GM21529 (cell line): Measurements from ENCODE around the gene TLCD4.

Source experiments
- ATAC-seq: cut with Tn5 transposase; IDR thresholded peaks from one replicate; pipeline ENCODE4 v1.9.1; 2021; ENCODE audit not compliant: unreplicated experiment

The TLCD4 gene

DNA sequence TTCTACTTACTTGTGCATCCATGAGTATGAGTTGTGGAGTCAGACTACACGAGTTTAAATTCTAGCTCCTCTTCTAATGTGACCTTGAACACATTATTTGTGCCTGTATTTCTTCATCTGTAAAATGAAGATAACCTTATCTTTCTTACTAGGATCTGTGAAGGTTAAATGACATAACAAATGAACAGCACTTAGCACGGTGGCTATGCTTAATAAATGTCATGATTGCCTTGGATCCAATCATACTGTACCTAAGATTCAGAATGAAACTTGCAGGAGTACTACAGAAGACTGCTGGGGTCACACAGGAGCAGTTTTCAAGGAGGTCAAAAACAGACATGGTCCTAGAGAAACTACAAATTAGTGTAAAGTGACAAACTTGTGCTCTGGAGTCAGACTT, 22.2 kb upstream of the TLCD4 start:
- ATAC-seq = no peak

DNA sequence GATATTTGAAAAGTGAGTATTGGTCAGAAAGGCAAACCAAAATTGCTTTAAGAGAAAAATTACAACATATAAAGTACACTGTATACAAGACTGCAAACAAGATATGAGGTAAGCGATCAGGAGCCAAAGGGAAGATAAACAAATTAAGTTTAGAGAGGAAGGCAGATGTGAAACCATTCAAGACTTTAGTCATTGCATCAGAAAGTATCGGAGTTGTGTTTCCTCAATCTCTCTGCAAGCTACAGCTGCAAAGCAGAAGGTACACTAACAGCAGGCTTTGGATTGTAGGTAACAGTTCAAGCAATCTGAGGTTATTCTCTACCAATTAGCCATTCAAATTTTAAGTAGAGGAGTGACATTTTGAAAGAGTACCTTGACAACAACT, 21.3 kb upstream of the TLCD4 start:
- ATAC-seq = peak; percentile 97

DNA sequence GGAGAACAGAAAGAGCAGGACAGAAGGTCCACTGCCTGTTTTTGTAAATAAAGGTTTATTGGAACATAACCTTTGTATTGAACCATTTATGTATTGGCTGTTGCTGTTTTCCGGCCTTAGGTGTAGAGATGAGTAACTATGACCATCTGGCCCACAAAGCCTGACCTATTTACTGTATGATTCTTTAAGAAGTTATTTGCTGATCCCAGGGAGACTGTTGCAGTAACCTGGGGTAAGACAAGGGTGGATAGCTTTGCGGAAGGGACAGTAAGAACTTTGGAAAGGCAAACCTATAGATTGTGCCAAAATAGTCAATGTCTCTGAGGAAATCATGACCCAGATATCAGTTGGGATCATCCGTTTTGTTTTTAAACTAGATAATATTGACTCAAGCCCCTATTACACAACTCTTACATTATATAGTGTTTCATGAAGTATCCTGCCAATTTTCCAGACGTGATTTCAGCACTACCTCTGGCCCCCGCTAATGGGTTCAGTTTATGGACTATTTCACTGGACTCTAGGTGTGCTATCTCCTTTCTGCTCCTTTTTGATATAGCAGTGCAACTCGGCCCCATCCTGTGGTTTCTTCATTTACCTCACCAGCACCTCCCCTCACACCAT, 20.8 kb upstream of the TLCD4 start:
- peak; percentile 36 for ATAC-seq

DNA sequence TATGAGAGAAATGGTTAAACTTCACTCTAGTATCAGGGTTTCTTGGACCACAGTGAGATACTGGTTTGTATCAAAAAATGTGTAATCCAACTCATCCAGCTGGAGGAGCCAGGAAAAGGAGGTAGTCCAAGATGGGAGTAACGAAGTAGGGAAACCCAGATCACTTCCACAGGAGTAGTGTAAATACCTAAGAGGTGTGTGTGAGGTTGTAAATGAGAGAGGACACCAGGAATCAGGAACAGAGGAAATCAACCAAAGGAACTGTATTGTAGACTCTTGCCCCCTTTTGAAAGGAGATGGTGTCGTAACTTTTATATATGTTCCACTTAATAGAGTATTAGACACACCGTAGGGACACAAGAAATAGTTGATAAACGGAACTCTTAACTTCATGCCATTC, 19.7 kb upstream of the TLCD4 start:
- no peak for ATAC-seq

DNA sequence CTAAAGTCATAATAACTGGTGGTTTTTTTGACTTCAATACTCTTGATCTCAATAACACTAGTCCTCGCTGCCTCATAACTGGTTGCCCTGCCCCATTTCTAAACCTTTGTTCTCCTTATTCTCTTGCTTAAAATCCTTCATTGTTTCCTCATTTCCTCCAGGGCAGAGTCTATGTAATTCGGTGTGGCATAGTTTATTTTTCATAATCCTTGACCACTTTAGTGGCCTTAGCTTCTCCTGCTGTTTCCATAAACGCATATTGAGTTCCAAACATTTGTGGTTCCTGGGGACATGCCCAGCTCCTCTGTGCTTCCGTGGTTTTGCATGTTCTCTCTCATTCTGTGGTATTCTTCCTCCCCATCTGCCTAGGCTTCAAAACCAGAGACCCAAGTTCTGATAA, 19.0 kb upstream of the TLCD4 start:
- no peak for ATAC-seq

DNA sequence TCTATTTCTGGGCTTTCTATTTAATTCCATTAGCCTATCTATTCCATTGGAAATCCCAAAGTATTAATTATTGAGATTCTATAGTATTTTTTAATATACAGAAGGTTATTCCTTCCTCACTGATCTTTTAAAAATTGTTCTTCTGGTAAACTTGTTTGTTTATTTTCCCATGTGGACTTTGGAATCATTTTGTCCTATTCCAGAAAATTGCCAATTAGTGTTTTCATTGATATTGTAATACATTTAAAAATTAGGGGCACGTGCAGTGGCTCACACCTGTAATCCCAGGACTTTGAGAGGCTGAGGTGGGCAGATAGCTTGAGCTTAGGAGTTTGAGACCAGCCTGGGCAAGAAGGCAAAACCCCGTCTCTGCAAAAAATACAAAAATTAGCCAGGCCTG, 8.4 kb upstream of the TLCD4 start:
- no peak for ATAC-seq

DNA sequence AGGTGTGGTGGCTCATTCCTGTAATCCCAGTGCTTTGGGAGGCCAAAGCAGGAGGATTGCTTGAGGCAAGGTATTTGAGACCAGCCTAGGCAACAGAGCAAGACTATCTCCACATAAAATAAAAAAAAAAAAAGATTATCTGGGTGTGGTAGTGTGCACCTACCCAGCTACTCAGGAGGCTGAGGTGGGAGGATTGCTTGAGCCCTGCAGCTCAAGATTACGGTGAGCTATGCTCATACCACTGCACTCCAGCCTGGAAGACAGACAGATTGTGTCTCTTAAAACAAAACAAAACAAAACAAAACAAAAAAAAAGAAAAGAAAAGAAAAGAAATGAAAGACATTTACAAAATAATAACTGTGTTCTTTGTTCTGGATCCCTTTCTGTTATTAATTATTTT, 6.1 kb upstream of the TLCD4 start:
- ATAC-seq = no peak

DNA sequence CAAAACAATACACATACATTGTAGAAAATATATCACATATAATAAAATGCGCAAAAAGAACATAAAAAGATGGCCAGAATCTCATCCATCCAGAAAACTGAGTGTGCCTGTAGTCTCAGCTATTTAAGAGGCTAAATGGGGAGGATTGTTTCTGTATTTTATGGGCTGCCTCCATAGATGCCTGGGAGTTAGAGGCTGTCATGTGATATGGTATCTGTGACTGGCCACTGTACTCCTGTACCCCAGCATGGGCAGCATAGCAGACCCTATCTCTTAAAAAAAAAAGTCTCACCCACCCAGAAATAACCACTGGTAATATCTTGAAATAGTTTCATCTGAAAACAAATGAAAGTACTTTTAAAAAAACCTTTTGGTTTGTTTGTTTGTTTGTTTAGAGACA, 3.5 kb upstream of the TLCD4 start:
- no peak for ATAC-seq

DNA sequence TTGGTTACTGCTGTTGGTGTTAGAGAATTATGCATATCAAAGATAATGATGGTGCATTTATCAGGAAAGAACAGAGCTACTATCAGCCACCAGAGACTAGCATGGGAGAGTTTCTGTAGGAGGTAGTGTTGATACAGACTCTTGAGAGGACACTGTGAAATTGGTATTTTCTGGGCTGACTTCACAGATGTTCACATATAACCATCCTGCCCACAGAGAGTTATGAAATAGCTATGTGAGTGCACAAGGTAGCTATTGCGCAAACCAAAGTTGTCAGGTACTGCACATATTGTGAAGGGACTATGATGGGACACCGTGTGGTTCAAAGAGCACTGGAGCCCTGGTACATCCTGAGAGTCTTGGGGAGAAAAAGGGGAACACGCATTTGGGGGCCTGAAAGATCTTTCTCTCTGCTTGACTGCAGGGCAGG, 1.4 kb upstream of the TLCD4 start:
- no peak for ATAC-seq

DNA sequence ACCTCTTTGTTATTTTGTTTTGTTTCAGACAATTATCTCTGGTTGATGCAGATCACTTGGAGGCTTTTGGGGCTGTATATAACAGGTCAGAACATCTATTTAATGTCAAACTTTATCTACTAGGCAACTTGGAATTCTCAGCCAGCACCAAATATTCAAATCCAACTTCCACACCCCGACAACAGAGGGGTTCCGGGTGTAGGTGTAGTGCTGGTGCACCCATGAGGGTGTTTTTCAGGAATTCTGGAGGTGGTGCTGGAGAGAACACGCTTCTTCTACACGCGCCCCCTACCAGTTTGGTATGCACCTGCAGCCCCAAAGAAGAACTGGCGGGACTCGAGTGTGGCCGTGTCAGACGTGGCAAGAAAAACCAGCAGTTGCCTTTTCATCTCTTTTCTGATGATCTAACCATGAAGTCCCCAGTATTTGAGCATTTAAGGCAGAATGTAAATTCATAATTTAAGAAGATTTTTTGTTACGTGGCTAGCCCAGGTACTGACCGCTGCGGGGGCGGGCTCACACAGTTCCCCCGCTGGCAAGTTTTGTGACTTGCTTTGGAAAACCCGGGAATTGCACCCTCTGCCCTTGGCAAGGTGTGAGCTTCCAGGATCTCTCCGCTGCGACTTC, 462 bp upstream of the TLCD4 start:
- peak; percentile 66 for ATAC-seq

DNA sequence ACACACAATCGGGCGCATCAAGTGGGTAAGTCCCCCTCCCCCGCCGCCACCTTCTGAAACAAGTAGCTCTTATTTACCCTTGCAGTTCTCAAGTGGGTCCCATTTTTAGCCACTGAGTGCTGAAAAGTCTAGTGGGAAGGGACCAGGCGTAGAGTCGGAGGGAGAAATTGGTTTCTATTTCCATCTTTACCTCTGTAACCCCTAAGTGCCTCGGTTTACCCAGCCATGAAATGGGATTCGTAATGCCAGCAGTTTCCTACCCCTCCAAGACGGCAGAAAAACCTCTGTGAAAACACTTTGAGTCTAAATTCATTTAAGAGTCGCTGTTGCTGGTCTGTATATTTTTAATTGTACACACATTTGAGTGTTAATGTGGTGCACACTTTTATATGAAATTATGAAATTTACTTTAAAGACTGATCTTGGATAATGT, 928 bp downstream of the TLCD4 start:
- ATAC-seq = no peak

DNA sequence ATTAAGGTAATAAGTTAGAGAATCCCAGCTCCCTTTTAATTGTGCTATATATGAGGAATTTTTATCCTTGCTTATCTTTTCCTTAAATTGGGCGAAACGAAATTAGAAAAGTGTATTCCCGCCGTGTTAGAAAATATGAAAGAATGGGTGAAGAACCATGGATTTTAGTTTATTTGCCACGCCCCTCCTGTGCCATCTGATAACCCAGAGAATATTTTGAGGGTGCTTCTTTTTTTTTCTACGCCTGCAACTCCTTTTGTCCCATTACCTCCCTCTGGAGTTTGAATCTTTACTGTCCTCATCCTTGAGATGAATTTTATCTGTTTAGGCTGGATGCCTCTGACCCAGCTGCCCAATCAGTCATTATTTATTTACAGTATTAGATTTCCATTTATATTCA, 1.6 kb downstream of the TLCD4 start:
- ATAC-seq = no peak

DNA sequence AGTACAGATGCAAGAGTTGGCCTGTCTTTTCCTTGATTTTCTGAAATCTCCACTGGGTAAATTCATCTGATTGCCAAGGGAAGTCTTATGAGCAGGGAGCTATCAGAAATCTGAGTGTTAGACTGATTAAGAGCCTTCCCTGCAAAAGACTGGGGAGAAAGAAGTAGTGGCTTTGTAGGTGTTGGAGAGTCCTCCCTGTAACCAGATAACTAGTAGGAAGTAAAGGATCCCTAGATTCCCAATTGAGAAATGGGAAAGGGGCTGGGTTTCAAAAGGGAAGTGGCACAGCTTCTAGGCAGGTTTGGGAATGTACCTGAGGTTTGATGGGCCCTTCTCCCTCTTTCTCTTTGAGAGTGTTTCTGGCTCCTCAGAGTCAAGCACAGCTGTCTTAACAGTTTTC, 2.1 kb downstream of the TLCD4 start:
- no peak for ATAC-seq

DNA sequence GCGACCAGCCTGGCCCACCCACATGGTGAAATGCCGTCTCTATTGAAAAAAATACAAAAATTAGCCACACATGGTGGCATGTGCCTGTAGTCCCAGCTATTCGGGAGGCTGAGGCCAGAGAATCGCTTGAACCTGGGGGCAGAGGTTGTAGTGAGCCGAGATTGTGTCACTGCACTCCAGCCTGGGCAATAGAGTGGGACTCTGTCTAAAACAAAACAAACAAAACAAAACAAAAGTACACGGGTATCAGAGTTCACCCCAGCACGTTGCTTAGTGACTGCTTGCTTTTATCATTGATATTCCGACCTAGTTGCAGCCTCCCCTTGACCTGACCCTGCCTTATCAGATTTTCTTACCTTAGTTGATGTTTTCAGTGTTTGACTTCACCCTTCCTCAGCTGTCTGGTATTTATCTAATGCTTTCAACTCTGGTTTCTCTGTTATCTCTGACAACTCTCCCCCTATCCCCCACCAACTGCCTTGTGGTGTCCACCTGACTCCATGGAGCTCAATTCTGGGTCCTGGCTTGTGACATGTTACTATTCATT, 5.1 kb downstream of the TLCD4 start:
- ATAC-seq = no peak

DNA sequence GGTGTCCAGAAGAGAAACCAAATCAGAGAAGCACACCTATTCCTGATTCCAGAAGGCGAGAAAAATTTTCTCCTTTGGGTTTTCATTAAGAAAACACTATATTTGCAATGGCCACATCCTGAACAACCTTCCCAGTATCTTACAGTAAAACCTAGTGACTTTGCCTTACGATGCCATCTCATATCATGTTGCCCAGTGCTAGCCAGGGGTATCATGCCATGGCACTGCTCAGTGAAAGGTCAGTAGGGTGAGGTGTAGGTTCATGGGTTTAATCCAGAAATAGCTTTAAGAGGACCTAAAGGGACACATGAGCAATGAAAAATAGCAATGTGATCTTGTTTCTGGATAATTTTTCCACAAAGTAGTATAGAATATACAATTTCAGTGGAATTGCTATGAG, 7.2 kb downstream of the TLCD4 start:
- no peak for ATAC-seq

DNA sequence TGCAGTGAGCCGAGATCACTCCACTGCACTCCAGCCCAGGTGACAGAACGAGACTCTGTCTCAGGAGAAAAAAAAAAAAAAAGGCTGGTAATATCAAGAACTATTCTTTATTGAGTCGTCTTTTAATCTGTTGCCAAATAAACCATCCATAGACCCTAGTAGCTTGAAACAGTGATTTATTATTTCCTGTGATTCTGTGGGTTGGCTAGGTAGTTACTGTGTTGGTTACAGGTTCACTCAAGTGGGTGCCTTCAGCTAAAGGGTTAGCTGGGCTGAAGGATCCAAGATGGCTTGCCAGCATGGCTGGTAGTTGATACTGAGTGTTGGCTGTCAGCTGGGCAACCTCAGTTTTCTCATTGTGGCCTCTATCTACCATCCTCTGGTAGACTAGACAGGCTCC, 9.2 kb downstream of the TLCD4 start:
- ATAC-seq = no peak

DNA sequence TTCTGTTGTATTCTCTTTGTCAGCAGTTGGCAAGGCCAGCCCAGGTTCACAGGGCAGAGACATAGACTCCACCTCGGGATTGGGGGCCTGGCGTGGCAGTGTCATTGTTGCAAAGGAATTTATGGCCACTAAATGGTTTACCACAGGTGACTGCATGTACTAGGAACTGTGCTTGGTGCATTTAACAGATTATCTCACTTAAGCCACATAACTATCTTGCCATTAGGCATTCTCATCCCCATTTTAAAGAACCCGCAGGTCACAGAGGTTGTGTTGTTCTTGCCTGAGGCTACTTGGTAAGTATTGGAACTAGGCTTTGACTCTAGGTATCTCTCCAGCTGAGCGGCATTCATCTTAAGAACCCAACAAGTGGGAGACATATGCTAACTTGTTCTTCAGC, 9.7 kb downstream of the TLCD4 start:
- no peak for ATAC-seq

DNA sequence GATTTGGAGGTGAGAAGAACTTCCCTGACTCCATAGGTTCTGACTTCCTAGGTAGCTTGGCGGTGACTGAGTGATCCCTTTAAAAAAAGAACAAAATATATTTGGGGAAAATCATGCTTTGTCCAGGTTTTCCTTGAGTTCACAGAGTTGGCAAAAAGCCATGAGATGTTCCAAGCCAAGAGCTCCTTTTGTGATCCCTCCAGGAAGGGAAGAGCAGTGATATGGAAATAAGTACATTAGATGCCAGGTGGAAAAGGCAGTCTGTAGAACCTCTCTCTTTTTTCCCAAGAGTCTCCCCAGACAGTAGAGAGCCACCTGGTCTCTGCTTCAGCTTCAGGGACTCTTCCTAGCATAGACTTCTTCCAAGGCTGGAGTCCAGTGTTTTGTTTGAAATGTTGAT, 10.2 kb downstream of the TLCD4 start:
- no peak for ATAC-seq

DNA sequence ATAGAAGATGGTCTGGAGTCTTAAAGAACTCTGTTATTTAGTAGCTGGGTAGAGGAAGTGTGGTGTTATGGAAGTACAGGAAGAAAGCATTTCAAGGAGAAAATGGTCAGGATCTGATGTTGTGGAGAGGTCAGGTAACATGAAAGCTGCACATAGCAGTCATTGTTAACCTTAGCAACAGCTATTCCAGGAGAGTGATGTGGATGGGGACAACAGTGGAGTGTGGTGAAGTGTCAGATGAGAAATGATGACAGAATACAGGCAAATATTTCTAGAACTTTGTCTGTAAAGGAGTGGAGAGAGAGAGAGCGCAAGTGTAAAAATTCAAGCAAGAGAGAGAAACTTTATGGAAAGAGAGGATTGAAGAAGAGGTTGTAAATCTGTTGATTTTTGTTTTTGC, 15.6 kb downstream of the TLCD4 start:
- no peak for ATAC-seq

DNA sequence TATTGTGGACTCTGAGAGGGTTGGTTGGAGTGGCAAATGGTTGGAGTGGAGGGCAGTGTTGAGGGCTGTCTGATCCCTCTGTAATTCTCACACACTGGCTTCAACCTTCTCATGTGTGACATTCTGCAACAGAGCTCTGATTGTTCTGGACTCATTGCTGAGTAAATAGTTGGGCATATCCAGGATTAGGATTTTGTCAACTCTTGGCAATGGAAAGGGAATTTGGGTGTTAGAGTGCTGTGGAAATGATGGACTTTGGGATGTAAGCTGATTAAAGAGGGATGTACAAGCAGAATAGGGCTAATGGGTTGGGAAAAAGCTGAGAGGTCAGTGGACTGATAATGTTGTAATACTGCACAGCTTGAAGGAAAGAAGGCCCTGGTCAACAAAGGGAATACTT, 16.5 kb downstream of the TLCD4 start:
- no peak for ATAC-seq

DNA sequence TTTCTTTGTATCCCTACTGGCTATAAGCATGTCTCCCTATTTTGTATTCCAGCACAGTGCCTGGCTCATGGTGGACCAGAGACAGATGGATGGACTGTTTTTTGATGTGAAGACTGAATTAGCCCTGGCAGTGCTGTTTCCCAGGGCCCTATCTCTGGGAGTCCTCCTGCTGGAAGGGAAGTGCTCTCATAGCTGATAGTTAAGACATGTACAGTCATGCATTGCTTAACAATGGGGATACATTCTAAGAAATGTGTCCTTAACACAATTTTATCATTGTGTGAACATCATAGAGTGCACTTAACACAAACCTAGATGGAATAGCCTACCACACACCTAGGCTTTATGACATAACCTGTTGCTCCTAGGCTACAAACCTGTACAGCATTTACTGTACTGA, 21.1 kb downstream of the TLCD4 start:
- ATAC-seq = no peak

DNA sequence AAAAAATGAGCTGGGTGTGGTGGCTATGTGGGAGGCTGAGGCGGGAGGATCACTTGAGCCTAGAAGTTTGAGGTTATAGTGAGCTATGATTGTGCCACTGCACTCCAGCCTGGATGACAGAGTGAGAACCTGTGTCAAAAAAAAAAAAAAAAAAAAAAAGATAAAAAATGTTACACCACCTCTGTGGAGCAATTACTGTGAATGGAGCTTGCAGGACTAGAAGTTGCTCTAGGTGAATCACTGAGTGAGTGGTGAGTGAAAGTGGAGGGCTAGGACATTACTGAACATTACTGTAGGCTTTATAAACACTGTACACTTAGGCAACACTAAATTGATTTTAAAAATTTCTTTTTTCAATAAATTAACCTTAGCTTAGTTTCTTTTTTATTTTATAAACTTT, 21.9 kb downstream of the TLCD4 start:
- no peak for ATAC-seq

DNA sequence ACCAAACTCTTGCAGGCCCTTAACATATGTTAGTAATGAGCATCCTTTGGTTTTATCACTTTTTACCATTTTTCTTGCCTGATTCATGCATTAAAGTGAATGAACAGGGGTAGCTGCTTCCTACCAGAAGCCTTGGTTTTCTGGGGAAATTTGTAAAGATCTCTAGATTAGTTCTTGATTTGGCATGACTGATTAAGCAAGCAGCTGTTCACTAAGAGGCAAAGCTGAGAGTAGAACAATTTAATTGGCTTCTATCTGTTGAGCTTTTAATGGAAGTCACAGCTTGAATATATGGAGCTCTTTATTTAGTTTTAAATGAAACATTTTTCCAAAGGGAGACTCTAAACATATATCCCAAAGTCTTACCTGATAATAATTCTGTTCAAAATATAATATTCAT, 23.6 kb downstream of the TLCD4 start:
- ATAC-seq = no peak
